SU-DHL-6 (cell line): ENCODE results near the gene TAF1C.

Experiments used
- H2AFZ ChIP-seq: fragments of 200-600 bp; sonication (generic); 2 replicates; pipeline ENCODE4 v1.6.1; 2014; ENCODE audit warnings: low read depth, mild to moderate bottlenecking, moderate library complexity, mixed read lengths, antibody characterized with exemption, low read length; ENCODE audit not compliant: severe bottlenecking
- H3F3A ChIP-seq: fragments of 200-600 bp; shearing (Covaris generic); 2 replicates; pipeline ENCODE4 v1.6.0; 2016; ENCODE audit warnings: antibody characterized with exemption, mild to moderate bottlenecking; ENCODE audit not compliant: insufficient read depth
- H3K27ac ChIP-seq: fragments of 200-600 bp; sonication (generic); 2 replicates; pipeline ENCODE4 v1.5.1; 2016; ENCODE audit warnings: low read depth, mild to moderate bottlenecking, low read length, moderate library complexity, mixed read lengths
- H3K27me3 ChIP-seq: fragments of 200-600 bp; sonication (generic), shearing (Covaris generic); 2 replicates; pipeline ENCODE4 v1.6.0; 2014; ENCODE audit warnings: mild to moderate bottlenecking, low read length
- H3K36me3 ChIP-seq: fragments of 200-600 bp; sonication (generic); 2 replicates; pipeline ENCODE4 v1.6.1; 2014; ENCODE audit warnings: mild to moderate bottlenecking, low read length, mixed read lengths
- H3K4me2 ChIP-seq: fragments of 300-600, 200-600 bp; shearing (Covaris generic), sonication (generic); 2 replicates; pipeline ENCODE4 v1.6.0; 2014; ENCODE audit warnings: low read length, low read depth, mild to moderate bottlenecking; ENCODE audit not compliant: poor library complexity, severe bottlenecking
- H3K4me3 ChIP-seq: fragments of 200-600 bp; sonication (generic); 2 replicates; pipeline ENCODE4 v1.5.1; 2014; ENCODE audit warnings: antibody characterized with exemption, low read length, mild to moderate bottlenecking, mixed read lengths; ENCODE audit not compliant: insufficient read depth, poor library complexity, severe bottlenecking
- H3K79me2 ChIP-seq: fragments of 200-600 bp; sonication (generic); 2 replicates; pipeline ENCODE4 v1.6.1; 2014; ENCODE audit warnings: mild to moderate bottlenecking, low read length, moderate library complexity; ENCODE audit not compliant: insufficient read depth
- H3K9ac ChIP-seq: fragments of 200-600 bp; sonication (generic); 2 replicates; pipeline ENCODE4 v1.7.0; 2014; ENCODE audit warnings: mild to moderate bottlenecking, low read length
- H3K9me2 ChIP-seq: fragments of 200-600 bp; sonication (generic); replicated peaks from 2 replicates; pipeline ENCODE4 v1.6.1; 2014; ENCODE audit warnings: low read length; ENCODE audit not compliant: insufficient read depth
- H3K9me3 ChIP-seq: fragments of 200-600 bp; sonication (generic); 2 replicates; pipeline ENCODE4 v1.6.1; 2014; ENCODE audit warnings: low read length, mixed read lengths; ENCODE audit not compliant: insufficient read depth
- H4K20me1 ChIP-seq: fragments of 200-600 bp; sonication (generic); 2 replicates; pipeline ENCODE4 v1.6.1; 2014; ENCODE audit warnings: low read depth, mild to moderate bottlenecking, antibody characterized with exemption, low read length, moderate library complexity, mixed read lengths
- EZH2phosphoT487 ChIP-seq: fragments of 200-600 bp; sonication (generic), shearing (Covaris generic); conservative IDR thresholded peaks from 2 replicates; pipeline ENCODE4 v1.6.1; 2018; ENCODE audit warnings: mild to moderate bottlenecking, antibody characterized with exemption, low read length, moderate library complexity, mixed read lengths
- TF ChIP-seq, protein P1 (sequence below): fragments of 200-600 bp; sonication (generic); IDR thresholded peaks from one replicate; pipeline ENCODE4 v1.5.1; 2017; ENCODE audit warnings: antibody characterized with exemption, mild to moderate bottlenecking, low read length, moderate library complexity; ENCODE audit not compliant: insufficient read depth, poor library complexity, severe bottlenecking

Gene TAF1C

DNA sequence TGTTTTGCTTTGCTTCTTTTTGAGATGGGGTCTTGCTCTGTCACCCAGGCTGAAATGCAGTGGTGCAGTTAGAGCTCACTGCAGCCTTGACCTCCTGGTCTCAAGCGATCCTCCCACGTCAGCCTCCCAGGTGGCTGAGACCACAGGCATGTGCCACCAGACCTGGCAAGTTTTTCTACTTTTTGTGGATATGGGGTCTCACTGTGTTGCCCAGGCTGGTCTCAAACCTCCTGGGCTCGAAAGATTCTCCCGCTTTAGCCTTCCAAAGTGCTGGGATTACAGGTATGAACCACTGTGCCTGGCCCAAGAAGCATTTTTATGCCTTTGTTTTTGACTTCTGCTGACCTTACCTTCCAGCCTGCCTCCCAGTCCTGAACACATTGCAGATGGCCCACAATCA, 31.6 kb downstream of the TAF1C start:
- Histone ChIP-seq H3K79me2 (no peaks in the 10 kb centered on the region), H3K9ac (no peak overlapping the region), H2AFZ (no peak overlapping the region), H3K27ac (no peak overlapping the region), H3F3A (no peaks in the 10 kb centered on the region), H3K27me3 (no peaks in the 10 kb centered on the region), H3K4me3 (no peak overlapping the region), H4K20me1 (no peaks in the 10 kb centered on the region), H3K4me2 (no peak overlapping the region), H3K9me3 (no peaks in the 10 kb centered on the region), H3K36me3 (no peaks in the 10 kb centered on the region), H3K9me2 (no peaks in the 10 kb centered on the region)
- TF ChIP-seq EZH2phosphoT487: no peak
- TF ChIP-seq, protein P1, sequence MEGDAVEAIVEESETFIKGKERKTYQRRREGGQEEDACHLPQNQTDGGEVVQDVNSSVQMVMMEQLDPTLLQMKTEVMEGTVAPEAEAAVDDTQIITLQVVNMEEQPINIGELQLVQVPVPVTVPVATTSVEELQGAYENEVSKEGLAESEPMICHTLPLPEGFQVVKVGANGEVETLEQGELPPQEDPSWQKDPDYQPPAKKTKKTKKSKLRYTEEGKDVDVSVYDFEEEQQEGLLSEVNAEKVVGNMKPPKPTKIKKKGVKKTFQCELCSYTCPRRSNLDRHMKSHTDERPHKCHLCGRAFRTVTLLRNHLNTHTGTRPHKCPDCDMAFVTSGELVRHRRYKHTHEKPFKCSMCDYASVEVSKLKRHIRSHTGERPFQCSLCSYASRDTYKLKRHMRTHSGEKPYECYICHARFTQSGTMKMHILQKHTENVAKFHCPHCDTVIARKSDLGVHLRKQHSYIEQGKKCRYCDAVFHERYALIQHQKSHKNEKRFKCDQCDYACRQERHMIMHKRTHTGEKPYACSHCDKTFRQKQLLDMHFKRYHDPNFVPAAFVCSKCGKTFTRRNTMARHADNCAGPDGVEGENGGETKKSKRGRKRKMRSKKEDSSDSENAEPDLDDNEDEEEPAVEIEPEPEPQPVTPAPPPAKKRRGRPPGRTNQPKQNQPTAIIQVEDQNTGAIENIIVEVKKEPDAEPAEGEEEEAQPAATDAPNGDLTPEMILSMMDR: no peak

DNA sequence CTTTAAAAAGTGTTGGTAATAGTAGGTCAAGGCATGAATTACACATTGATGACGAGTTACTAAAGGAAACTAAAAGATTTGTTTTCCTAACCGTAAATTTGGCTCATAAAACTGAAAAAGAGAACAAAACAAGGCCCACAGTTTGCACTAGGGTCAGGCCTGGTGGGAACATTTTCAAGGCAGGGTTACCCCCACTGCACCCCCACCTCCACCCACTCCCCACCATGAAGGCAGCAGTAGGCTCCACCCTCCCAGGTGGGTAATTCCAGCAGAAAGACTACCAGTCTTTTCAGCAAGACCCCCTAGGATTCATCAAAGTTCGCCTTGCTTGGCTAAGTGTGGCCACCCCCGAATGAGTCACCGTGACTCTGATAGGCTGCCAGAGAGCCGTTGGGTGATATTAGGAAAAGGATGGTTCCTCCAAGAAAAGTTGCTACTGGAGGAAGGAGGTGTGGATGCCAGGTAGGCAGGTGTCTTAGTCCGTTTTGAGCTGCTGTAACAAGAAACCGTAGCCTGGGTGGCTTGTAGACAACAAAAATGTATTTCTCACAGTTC, 33.1 kb downstream of the TAF1C start:
- H2AFZ ChIP-seq: no peak overlapping the region
- no peaks in the 10 kb centered on the region for H3K79me2 ChIP-seq
- no peaks in the 10 kb centered on the region for H3F3A ChIP-seq
- H3K36me3 ChIP-seq: no peaks in the 10 kb centered on the region
- no peak overlapping the region for H3K4me2 ChIP-seq
- H4K20me1 ChIP-seq: no peaks in the 10 kb centered on the region
- H3K27me3 ChIP-seq: no peaks in the 10 kb centered on the region
- TF ChIP-seq EZH2phosphoT487: no peak
- TF ChIP-seq, protein P1: no peak
- H3K27ac ChIP-seq: no peak overlapping the region
- no peaks in the 10 kb centered on the region for H3K9me3 ChIP-seq
- H3K9me2 ChIP-seq: no peaks in the 10 kb centered on the region
- no peak overlapping the region for H3K4me3 ChIP-seq
- H3K9ac ChIP-seq: no peak overlapping the region

DNA sequence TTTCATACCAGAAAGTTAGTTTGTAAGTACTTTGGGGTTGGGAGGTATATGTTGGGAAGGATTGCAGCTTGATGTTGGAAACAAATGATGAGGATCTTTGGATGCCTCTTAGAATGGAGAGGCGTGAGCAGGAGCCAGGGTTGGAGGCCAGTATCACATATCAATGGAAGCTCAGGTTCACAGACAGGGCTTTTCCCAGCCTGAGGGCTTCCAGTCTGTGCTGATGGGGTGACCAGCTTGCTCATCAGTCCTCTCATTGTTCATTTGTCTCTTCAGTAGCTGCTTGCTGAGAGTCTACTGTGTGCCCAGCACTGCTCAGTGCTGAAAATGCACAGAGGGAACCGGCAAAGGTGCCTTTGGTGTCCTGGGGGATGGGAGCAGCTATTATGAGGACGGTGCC, 35.9 kb downstream of the TAF1C start:
- Histone ChIP-seq H3K27me3 (no peaks in the 10 kb centered on the region), H3K27ac (no peak overlapping the region), H3K4me2 (no peak overlapping the region), H3K79me2 (no peaks in the 10 kb centered on the region), H3F3A (no peaks in the 10 kb centered on the region), H2AFZ (no peak overlapping the region), H3K4me3 (no peak overlapping the region), H3K36me3 (no peaks in the 10 kb centered on the region), H4K20me1 (no peaks in the 10 kb centered on the region), H3K9ac (no peak overlapping the region), H3K9me3 (no peaks in the 10 kb centered on the region), H3K9me2 (no peaks in the 10 kb centered on the region)
- TF ChIP-seq, protein P1: no peak
- TF ChIP-seq EZH2phosphoT487: no peak
